ENCODE results near the gene CC2D1A. TPM values are rescaled to one million over a fixed set of nuclear protein-coding genes. Genes with fewer than 3 reads are reported as not detected.

Gene CC2D1A
- total RNA-seq, 1 experiment from 2014 or later = 26.2 TPM

GRCh38 chr19:13872695-13873389 is 33.2 kb upstream of the CC2D1A start:
- H3K36me3 ChIP-seq = no peaks in the 10 kb centered on the region
- DNase-seq = no peak
- no peak overlapping the region for H3K4me3 ChIP-seq
- H3K27me3 ChIP-seq = no peaks in the 10 kb centered on the region
- no peaks in the 10 kb centered on the region for H3K9me3 ChIP-seq

DNA sequence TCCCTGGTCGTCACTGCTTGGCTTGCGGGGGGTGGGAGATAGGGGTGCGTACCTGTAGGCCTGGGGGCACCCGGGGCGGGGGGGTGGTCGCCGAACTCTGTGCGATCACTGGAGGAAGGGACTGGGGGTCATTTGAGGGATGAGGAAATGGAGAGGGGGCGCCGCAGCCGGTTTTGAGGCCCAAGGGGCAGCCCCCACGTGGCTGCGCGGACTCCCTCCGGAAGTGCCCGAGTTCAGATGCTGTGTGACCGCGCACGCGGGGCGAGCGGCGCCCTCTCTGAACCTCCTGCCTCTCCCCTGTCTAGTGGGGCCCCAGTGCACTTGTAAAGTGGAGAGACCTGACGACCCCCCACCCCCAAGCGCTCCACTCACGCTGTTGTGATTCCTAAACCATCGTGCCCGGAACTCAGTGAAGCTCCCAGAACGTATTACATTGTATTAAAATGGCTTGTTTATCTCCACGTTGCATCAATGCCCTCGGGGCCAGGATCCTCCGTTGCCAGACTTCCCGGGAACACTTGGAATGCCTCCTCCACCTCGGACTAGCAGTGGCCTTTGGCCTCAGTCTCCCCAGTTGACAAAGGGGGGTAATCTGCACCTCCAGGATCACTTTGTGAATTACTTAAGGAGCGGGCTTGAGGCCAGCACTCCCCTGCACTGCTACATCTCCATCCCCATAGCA is 32.0 kb upstream of the CC2D1A start:
- no peak for DNase-seq
- no peaks in the 10 kb centered on the region for H3K9me3 ChIP-seq
- no peaks in the 10 kb centered on the region for H3K36me3 ChIP-seq
- no peaks in the 10 kb centered on the region for H3K27me3 ChIP-seq
- no peak overlapping the region for H3K4me3 ChIP-seq

DNA sequence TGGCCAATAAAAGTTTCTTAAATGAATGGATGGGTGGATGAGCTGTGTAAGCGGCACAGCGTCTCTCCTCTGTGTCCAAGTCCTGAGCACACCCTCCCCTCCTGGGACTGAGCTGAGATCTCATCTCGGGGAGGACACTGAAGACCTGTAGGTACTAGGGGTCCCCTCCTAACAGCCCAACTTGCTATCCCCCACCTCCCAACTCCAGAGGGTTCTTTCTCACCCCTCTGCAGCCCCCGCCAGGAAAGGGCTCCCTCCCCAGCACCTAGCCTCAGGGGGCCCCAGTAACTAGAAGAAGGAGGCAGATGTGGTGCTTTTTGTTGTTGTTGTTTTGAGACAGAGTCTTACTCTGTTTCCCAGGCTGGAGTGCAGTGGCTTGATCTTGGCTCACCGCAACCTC is 30.2 kb upstream of the CC2D1A start:
- H3K9me3 ChIP-seq = no peaks in the 10 kb centered on the region
- DNase-seq = no peak

GRCh38 chr19:13876834-13877233 is 29.2 kb upstream of the CC2D1A start, which contains the start of gene NANOS3:
Gene NANOS3, plus strand, starts transcription at chr19:13877134. Its CDS starts 115 bp downstream, at chr19:13877249.
- Histone ChIP-seq H3K27me3 (no peaks in the 10 kb centered on the region), H3K36me3 (no peaks in the 10 kb centered on the region), H3K4me3 (no peak within 1 kb of the TSS), H3K9me3 (no peaks in the 10 kb centered on the region)
- DNase-seq = no peak

More for the DNA sequence above, 30.2 kb upstream of the CC2D1A start:
- H3K36me3 ChIP-seq = no peaks in the 10 kb centered on the region
- H3K27me3 ChIP-seq = no peaks in the 10 kb centered on the region
- no peak overlapping the region for H3K4me3 ChIP-seq

GRCh38 chr19:13877303-13877702 is 28.7 kb upstream of the CC2D1A start:
- Histone ChIP-seq H3K27me3 (no peaks in the 10 kb centered on the region), H3K9me3 (no peaks in the 10 kb centered on the region)
- no peak for DNase-seq

DNA sequence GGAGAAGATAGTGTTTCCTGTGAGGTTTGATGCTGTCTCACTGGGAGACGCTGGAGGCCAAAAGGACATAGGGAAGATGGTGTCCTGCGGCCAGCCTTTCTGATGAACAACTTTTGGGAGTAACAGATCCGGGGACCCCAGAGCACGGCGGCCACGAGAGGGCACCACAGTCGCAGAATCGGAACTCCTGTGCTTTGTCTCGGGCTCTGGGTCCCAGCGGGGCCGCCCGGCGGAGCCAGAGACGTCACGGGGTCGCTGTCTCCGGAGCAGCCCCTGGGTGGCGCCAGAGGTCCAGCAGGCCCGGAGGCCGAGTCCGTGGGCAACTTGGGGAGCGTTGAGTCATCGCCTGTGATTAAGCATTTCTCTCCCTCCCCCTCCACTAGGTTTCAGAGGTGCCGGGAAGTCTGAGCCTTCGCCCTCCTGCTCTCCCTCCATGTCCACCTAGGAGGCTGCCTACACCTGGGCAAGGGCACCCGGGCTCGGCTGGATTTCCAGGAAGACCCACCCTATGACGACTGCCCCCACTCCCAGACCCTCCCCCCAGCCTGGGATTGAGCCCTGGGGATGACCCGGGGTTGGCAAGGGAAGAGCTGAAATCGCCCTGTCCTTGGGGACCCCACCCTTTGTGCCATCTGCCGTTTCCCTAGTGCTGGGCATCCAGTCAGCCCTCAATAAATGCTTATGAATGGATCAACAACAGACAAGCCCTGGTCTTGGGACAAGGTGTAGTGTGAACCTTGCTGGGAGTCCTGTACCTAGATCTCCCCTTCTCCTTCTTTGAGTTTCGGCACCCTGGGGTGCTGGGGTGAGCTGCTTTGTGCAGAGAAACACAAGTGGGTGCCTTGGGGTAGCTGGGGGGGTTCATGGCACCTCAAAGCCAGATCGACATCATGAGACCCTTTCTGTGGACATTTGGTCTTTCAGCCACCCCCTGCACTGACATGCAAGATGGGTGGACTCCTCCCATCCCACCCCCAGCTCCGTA is 25.6 kb upstream of the CC2D1A start:
- no peaks in the 10 kb centered on the region for H3K36me3 ChIP-seq
- H3K4me3 ChIP-seq = peak overlapping the region; percentile 21

More at GRCh38 chr19:13877303-13877702, 28.7 kb upstream of the CC2D1A start:
- H3K4me3 ChIP-seq = no peak overlapping the region
- no peaks in the 10 kb centered on the region for H3K36me3 ChIP-seq

DNA sequence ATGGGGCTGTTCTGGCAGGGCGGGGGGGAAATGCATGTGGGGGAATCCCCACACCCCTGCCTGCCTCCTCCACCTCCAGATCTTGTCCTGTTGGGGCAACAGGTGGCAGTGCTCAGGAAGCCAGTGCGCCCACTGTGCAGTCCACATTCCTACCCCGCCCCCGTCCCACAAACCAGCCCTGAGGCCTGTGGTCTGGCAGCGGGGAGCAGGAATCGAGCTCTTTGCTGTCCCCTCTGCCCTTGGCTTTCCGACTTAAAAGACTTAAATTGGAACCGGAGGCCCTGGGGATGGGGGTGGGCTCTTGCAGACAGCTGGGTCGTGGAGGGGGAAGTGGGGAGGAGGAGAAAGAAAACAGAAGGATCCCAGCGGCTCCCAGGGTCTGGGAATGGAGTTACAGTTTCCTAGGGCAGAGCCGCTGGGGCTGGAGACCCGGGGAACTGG is 24.7 kb upstream of the CC2D1A start:
- no peak overlapping the region for H3K4me3 ChIP-seq
- H3K36me3 ChIP-seq = no peaks in the 10 kb centered on the region
- no peak for DNase-seq

More for the DNA sequence above, 25.6 kb upstream of the CC2D1A start:
- Histone ChIP-seq H3K27me3 (no peaks in the 10 kb centered on the region), H3K9me3 (no peaks in the 10 kb centered on the region)
- DNase-seq = peak; percentile 99

DNA sequence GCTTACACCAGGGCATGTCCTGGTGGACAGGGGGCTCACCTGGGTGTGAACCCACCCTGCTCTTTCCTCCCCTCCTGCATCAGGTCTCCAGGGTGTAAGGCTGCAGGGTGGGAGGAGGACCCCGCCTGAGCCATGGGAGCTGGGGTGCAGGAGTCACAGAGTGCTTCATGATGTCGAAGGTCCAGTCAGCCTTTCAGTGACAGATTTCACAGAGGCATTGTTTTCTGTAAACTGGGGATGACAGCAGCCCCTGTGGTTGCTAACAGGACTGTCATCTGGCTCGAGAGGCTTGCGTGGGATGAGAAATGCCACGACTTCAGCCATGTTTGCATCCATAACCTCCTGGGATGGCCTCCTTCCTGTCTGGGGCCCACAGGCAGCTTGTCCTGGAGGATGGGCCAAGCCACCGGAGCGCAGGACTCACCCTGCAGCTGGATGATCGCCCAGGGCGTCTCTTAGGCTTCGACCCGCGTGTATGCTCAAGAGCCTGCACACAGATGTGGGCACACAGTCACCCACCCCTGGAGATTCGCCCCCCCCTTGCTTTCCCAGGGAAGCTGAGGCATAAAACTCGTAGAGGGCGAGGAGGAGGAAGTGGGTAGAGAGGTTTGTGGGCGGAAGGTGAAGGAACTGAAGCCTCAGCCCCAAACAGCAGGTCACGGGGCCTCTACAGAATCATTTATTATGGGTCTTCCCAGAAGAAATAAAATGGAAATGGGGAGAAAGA is 24.1 kb upstream of the CC2D1A start:
- Histone ChIP-seq H3K27me3 (no peaks in the 10 kb centered on the region), H3K9me3 (no peaks in the 10 kb centered on the region), H3K4me3 (no peak overlapping the region), H3K36me3 (no peaks in the 10 kb centered on the region)
- DNase-seq = no peak

More for the DNA sequence above, 24.7 kb upstream of the CC2D1A start:
- no peaks in the 10 kb centered on the region for H3K9me3 ChIP-seq
- H3K27me3 ChIP-seq = no peaks in the 10 kb centered on the region

- Histone ChIP-seq H3K9me3 (no peaks in the 10 kb centered on the region), H3K36me3 (no peaks in the 10 kb centered on the region), H3K27me3 (no peaks in the 10 kb centered on the region), H3K4me3 (no peak overlapping the region)
- DNase-seq = no peak
Observed at GRCh38 chr19:13882419-13882795, 23.6 kb upstream of the CC2D1A start.

GRCh38 chr19:13882836-13883235 is 23.2 kb upstream of the CC2D1A start:
- DNase-seq = no peak
- Histone ChIP-seq H3K9me3 (no peaks in the 10 kb centered on the region), H3K36me3 (no peaks in the 10 kb centered on the region), H3K27me3 (no peaks in the 10 kb centered on the region), H3K4me3 (no peak overlapping the region)

DNA sequence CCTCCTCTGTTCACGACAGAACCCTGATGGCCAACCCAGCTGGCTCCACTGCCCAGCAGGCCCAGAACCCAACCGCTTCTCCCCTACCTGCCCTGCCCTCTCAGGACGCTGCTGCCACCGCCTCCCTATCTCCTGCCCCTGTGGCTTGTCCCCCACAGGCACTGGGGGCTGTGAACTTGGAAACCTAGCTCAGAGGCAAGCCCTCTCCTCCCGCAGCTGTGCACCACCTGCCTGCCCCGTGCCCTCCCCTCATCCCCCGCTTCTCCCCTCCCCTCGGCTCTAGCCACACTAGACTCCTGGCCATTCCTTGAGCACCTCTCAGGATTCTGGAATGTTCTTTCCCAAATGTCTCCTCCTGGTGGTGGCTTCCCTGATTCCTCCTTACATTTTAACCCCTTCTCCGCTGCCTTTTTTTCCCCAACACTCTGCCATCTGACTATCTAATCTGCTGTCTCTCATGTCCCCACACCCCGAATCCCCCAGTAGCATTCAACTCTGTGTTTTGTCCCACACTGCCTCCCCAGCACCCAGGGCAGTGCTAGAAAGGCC is 22.4 kb upstream of the CC2D1A start:
- H3K9me3 ChIP-seq = no peaks in the 10 kb centered on the region
- H3K27me3 ChIP-seq = no peaks in the 10 kb centered on the region
- no peaks in the 10 kb centered on the region for H3K36me3 ChIP-seq
- no peak for DNase-seq
- H3K4me3 ChIP-seq = no peak overlapping the region

GRCh38 chr19:13884726-13885591 is 21.0 kb upstream of the CC2D1A start:
- Histone ChIP-seq H3K4me3 (no peak overlapping the region), H3K36me3 (no peaks in the 10 kb centered on the region), H3K27me3 (no peaks in the 10 kb centered on the region), H3K9me3 (no peaks in the 10 kb centered on the region)
- DNase-seq = no peak

DNA sequence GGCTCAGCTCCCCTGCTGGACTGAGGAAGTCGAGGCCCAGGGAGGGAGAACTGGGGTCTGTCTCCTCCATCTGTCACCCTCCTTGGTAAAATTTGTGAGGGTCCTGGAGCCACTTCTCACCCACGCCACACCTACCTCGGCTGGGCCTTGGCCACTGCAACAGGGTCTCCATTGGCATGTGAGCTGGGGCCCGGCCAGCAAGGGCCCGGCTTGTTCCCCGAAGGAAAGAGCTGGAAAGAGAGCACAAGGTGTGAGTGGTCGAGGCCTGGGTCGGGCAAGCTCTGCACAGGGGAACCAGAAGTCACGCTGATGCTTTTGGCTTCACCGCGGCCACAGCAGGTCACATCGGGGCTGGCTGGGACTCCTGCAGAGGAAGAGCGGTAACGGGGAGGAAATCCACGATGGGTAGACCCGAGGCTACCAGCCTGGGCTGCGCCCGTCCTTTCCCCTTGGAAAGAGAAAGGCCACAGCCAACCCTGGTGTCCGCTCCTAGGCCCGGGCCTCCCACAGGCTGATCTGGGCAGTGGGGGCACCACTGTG is 20.1 kb upstream of the CC2D1A start:
- no peaks in the 10 kb centered on the region for H3K9me3 ChIP-seq
- no peak overlapping the region for H3K4me3 ChIP-seq
- no peak for DNase-seq
- no peaks in the 10 kb centered on the region for H3K27me3 ChIP-seq
- no peaks in the 10 kb centered on the region for H3K36me3 ChIP-seq

DNA sequence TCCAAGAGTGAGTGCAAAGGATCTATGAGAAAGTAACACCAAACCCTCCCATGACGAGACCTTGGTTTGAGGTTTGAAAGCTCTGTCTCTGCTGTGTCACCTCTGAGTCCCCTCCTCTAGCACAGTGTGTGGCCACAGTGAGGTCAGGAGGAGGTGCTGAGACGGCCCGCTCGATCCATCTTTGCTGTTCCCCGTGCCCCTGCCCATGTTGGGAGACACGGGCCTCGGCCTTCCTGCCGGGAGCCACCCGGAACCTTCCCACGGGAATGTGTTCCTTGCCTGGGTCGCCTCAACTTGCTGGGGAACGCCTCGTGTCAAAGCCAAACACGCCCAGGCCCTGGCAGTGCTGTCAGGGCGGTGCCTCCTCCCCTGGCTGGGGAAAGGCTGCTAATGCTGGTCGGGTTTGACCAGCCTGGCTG is 19.0 kb upstream of the CC2D1A start:
- H3K4me3 ChIP-seq = no peak overlapping the region
- H3K27me3 ChIP-seq = no peaks in the 10 kb centered on the region
- no peaks in the 10 kb centered on the region for H3K36me3 ChIP-seq
- DNase-seq = no peak
- no peaks in the 10 kb centered on the region for H3K9me3 ChIP-seq

- no peaks in the 10 kb centered on the region for H3K36me3 ChIP-seq
- no peak for DNase-seq
- H3K4me3 ChIP-seq = no peak overlapping the region
- H3K9me3 ChIP-seq = no peaks in the 10 kb centered on the region
- H3K27me3 ChIP-seq = no peaks in the 10 kb centered on the region
Observed at GRCh38 chr19:13887517-13887916, 18.5 kb upstream of the CC2D1A start.
